Upper lobe of left lung (tissue), 4 donors: ENCODE results near the gene IGFBP7.

Experiments used
- CTCF ChIP-seq, 6 experiments: fragments of 450-650 bp in 4 of 6; fragments of 200-600 bp in 2 of 6; sonication (generic) in 2 of 6; IDR thresholded peaks; one replicate each; pipeline ENCODE4 v1.5.1; 2016 to 2019; ENCODE audit warnings: antibody characterized with exemption in 6 of 6
- POLR2AphosphoS5 ChIP-seq, 2 donors: sonication (generic); formaldehyde crosslinking; IDR thresholded peaks; one replicate each; pipeline ENCODE4 v1.5.1; 2017; ENCODE audit warnings: antibody characterized with exemption in 2 of 2

- TF ChIP-seq CTCF (IDR thresholded peaks at IDR 0.05) (no peak), POLR2AphosphoS5 (IDR thresholded peaks at IDR 0.05) (no peak)
Measured at GRCh38 chr4:57020467-57021101, 89.6 kb downstream of the IGFBP7 start.
